ENCODE measurements around the gene MYH6. TPM values are rescaled to one million over a fixed set of nuclear protein-coding genes. Genes with fewer than 3 reads are reported as not detected.
"Not testable (repeated sequence)": the region's sequence is repeated elsewhere in the genome, so short reads cannot be mapped to it uniquely, and the experiment has no call there.

The MYH6 gene
- total RNA-seq, 1 donor from 2014 or later = 1.6 TPM

DNA sequence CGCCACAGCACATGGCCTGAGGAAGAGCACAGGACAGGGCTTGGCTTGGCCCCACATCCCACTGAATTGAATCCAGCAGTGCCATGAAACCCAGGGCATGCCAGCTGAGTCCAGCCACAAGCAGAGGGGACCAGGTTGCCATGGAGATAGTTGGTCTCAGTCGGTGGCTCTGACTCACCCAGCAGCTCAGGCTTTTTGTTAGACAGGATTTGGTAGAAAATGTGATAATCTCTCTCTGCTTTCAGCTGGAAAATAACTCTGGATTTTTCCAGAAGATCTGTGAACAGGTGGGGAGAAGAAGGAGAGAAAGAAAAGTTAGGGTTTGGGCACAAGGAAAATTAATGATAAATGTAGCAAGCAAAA is 22.6 kb upstream of the MYH6 start:
- no peak overlapping the region for H3K4me3 Mint-ChIP-seq (ENCODE audit: unreplicated experiment)
- DNase-seq (ENCODE audit: low spot score) = no peak
- TF ChIP-seq, protein P1, sequence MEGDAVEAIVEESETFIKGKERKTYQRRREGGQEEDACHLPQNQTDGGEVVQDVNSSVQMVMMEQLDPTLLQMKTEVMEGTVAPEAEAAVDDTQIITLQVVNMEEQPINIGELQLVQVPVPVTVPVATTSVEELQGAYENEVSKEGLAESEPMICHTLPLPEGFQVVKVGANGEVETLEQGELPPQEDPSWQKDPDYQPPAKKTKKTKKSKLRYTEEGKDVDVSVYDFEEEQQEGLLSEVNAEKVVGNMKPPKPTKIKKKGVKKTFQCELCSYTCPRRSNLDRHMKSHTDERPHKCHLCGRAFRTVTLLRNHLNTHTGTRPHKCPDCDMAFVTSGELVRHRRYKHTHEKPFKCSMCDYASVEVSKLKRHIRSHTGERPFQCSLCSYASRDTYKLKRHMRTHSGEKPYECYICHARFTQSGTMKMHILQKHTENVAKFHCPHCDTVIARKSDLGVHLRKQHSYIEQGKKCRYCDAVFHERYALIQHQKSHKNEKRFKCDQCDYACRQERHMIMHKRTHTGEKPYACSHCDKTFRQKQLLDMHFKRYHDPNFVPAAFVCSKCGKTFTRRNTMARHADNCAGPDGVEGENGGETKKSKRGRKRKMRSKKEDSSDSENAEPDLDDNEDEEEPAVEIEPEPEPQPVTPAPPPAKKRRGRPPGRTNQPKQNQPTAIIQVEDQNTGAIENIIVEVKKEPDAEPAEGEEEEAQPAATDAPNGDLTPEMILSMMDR (IDR thresholded peaks at IDR 0.05; ENCODE audit: unreplicated experiment) = no peak
- peaks cover 11% of the 10 kb centered on the region for H3K4me1 Mint-ChIP-seq (ENCODE audit: unreplicated experiment)
- H3K27me3 Mint-ChIP-seq (ENCODE audit: unreplicated experiment) = peaks cover 17% of the 10 kb centered on the region
- H3K9me3 Mint-ChIP-seq (ENCODE audit: unreplicated experiment) = no peaks in the 10 kb centered on the region
- H3K36me3 Mint-ChIP-seq (ENCODE audit: low read depth, unreplicated experiment) = peaks cover 3% of the 10 kb centered on the region
- peak overlapping the region; percentile 6 for H3K27ac Mint-ChIP-seq (ENCODE audit: unreplicated experiment)

DNA sequence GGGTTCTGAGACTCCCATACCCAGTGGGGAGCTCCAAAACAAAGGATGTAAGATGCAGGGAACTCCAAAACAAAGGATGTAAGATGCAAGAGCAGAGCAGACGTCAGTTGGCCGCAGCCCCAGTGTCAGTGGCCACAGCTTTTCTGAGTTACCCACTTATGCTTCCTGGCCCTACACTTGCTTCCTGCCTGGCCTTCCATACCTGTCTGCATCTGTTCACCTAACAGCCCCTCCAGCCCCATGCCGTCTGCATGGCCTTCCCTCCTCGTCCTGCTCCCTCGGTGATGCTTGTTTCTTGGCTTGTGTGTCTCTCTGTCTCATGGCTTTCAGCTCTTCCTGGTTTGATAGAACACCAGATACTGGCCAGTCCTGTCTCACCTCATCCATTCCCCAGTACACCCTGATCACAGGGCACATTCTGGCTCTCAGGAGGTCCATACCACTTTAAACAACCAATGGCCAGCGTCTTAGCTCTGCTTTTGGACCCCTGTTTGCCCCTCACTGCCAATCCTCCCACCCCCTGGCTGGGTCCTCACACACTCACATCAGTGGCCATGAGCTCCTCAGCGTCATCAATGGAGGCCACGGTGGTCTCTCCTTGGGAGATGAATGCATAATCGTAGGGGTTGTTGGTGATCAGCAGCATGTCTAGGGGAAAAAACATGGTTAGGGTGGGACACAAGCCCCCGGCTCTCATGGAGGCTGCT is 22.1 kb upstream of the MYH6 start:
- no peak for DNase-seq (ENCODE audit: low spot score)
- no peak overlapping the region for H3K27ac Mint-ChIP-seq (ENCODE audit: unreplicated experiment)
- peaks cover 17% of the 10 kb centered on the region for H3K27me3 Mint-ChIP-seq (ENCODE audit: unreplicated experiment)
- H3K4me1 Mint-ChIP-seq (ENCODE audit: unreplicated experiment) = peaks cover 7% of the 10 kb centered on the region
- peaks cover 3% of the 10 kb centered on the region for H3K36me3 Mint-ChIP-seq (ENCODE audit: low read depth, unreplicated experiment)
- H3K4me3 Mint-ChIP-seq (ENCODE audit: unreplicated experiment) = no peak overlapping the region
- TF ChIP-seq, protein P1 (IDR thresholded peaks at IDR 0.05; ENCODE audit: unreplicated experiment) = no peak
- no peaks in the 10 kb centered on the region for H3K9me3 Mint-ChIP-seq (ENCODE audit: unreplicated experiment)

DNA sequence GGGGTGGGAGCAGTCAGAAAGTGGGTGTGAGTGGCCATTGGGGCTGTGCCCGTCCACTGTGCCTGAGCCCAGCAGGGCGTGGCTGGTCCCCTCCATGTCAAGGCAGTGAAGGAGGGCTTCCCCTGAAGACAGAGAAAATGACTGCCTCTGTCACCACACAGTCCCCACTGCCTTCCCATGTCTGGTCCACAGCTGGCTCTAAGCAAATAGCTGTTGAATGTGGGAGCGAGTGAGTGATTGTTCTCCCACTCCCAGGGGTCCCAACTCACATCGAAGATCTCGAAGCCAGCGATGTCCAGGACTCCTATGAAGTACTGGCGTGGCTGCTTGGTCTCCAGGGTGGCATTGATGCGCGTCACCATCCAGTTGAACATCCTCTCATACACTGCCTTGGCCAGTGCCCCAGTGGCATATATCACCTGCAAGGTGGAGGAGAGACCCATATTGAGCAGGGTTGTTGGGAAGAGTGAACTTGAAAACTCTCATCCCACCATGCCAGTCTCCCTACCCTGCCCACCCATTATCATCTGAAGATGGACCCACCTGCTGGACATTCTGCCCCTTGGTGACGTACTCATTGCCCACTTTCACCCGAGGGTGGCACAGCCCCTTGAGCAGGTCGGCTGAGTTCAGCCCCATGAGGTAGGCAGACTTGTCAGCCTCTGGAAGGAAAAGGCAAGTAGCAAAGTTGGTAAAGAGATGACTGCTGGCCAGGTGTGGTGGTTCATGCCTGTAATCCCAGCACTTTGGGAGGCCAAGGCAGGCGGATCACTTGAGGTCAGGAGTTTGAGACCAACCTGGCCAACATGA is 20.8 kb upstream of the MYH6 start:
- TF ChIP-seq, protein P1 (IDR thresholded peaks at IDR 0.05; ENCODE audit: unreplicated experiment) = no peak
- Mint-ChIP-seq H3K36me3 (ENCODE audit: low read depth, unreplicated experiment) (peaks cover 3% of the 10 kb centered on the region), H3K4me3 (ENCODE audit: unreplicated experiment) (no peak overlapping the region), H3K9me3 (ENCODE audit: unreplicated experiment) (no peaks in the 10 kb centered on the region), H3K27ac (ENCODE audit: unreplicated experiment) (no peak overlapping the region), H3K27me3 (ENCODE audit: unreplicated experiment) (peaks cover 12% of the 10 kb centered on the region), H3K4me1 (ENCODE audit: unreplicated experiment) (peaks cover 6% of the 10 kb centered on the region)
- DNase-seq (ENCODE audit: low spot score) = no peak

DNA sequence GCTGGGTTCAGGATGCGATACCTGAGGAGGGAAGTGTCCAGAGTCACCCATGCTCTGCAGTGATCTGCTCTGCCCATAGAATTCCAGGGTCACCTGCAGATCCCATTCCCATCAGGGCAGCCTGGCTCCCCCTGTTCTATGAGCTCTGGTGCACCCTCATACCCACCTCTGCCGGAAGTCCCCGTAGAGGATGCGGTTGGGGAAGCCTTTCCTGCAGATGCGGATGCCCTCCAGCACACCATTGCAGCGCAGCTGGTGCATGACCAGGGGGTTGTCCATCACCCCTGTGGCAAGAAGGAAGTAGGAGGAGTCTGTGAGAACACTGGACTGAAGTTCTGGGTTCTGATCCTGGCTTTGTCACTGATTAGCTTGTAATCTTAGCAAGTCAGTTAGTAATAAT is 17.7 kb upstream of the MYH6 start:
- H3K4me3 Mint-ChIP-seq (ENCODE audit: unreplicated experiment); H3K36me3 Mint-ChIP-seq (ENCODE audit: low read depth, unreplicated experiment); H3K4me1 Mint-ChIP-seq (ENCODE audit: unreplicated experiment); DNase-seq (ENCODE audit: low spot score); H3K9me3 Mint-ChIP-seq (ENCODE audit: unreplicated experiment): not testable (repeated sequence)
- peak overlapping the region; percentile 48 for H3K27ac Mint-ChIP-seq (ENCODE audit: unreplicated experiment)
- H3K27me3 Mint-ChIP-seq (ENCODE audit: unreplicated experiment) = peaks cover 12% of the 10 kb centered on the region

DNA sequence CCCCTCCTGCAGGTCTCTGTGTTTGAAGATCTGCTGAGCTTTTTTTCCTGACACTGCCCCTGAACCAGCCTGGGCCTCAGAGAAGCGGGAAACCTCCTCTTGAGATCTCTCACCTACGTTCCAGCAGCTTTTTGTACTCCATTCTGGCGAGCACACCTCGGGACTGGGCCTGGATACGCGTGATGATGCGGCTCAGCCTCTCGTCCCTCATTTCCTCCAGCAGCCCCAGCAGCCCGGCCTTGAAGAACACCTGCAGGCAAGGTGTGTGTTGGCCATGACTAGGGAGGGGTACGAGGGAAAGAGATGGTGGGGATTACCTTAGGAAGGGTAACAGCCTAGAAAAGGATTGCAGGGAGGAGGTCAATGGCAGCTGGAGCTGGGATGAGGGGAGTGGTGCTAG is 17.1 kb upstream of the MYH6 start:
- H3K36me3 Mint-ChIP-seq (ENCODE audit: low read depth, unreplicated experiment) = peaks cover 3% of the 10 kb centered on the region
- TF ChIP-seq, protein P1 (IDR thresholded peaks at IDR 0.05; ENCODE audit: unreplicated experiment) = no peak
- H3K27me3 Mint-ChIP-seq (ENCODE audit: unreplicated experiment) = peaks cover 14% of the 10 kb centered on the region
- no peaks in the 10 kb centered on the region for H3K4me1 Mint-ChIP-seq (ENCODE audit: unreplicated experiment)
- no peak overlapping the region for H3K4me3 Mint-ChIP-seq (ENCODE audit: unreplicated experiment)
- no peak overlapping the region for H3K27ac Mint-ChIP-seq (ENCODE audit: unreplicated experiment)
- DNase-seq (ENCODE audit: low spot score) = no peak
- H3K9me3 Mint-ChIP-seq (ENCODE audit: unreplicated experiment) = no peaks in the 10 kb centered on the region
